GM21390 (cell line): ENCODE results near the gene CLEC4C.

ENCODE experiments used
- ATAC-seq: cut with Tn5 transposase; IDR thresholded peaks from one replicate; pipeline ENCODE4 v1.9.1; 2021; ENCODE audit not compliant: unreplicated experiment

Gene CLEC4C

GRCh38 chr12:7729746-7730145 lies 17.4 kb downstream of the CLEC4C start:
- no peak for ATAC-seq

- ATAC-seq: no peak
These were observed 23.2 kb downstream of the CLEC4C start for GRCh38 chr12:7723926-7724325.

- no peak for ATAC-seq
These were observed 27.0 kb downstream of the CLEC4C start for GRCh38 chr12:7719946-7720730.

- no peak for ATAC-seq
These were observed 30.8 kb downstream of the CLEC4C start for GRCh38 chr12:7716381-7716780.

- no peak for ATAC-seq
These were observed 34.2 kb downstream of the CLEC4C start for GRCh38 chr12:7712841-7713442.

- no peak for ATAC-seq
These were observed 36.0 kb downstream of the CLEC4C start, which contains the start of gene DPPA3 for GRCh38 chr12:7711133-7711532. TSS of gene DPPA3 (plus strand) at chr12:7711433. CDS start at chr12:7711571, 138 bp downstream.

- ATAC-seq: no peak
These were observed 37.1 kb downstream of the CLEC4C start for GRCh38 chr12:7709969-7710675.

GRCh38 chr12:7705846-7706245 lies 41.3 kb downstream of the CLEC4C start:
- ATAC-seq: no peak

- no peak for ATAC-seq
These were observed 51.5 kb downstream of the CLEC4C start, which contains the start of gene GDF3 for GRCh38 chr12:7695566-7696197. TSS of gene GDF3 (minus strand) at chr12:7695775. CDS start at chr12:7695728, 47 bp downstream.

- ATAC-seq: no peak
These were observed 52.0 kb downstream of the CLEC4C start for GRCh38 chr12:7695237-7695560.

GRCh38 chr12:7694556-7695236 lies 52.5 kb downstream of the CLEC4C start:
- ATAC-seq: no peak

- ATAC-seq: no peak
These were observed 53.4 kb downstream of the CLEC4C start for GRCh38 chr12:7693793-7694192.

GRCh38 chr12:7681535-7681934 lies 65.6 kb downstream of the CLEC4C start:
- no peak for ATAC-seq
